C4-2B (cell line): Measurements from ENCODE around the gene ARSA.
A peak's percentile ranks its signal among the peaks of the same experiment; 100 is the strongest.

Experiments used
- CTCF ChIP-seq: fragments of 450-650 bp; conservative IDR thresholded peaks from 2 replicates; pipeline ENCODE4 v1.5.1; 2017; ENCODE audit warnings: mild to moderate bottlenecking
- ZFX ChIP-seq: fragments of 450-650 bp; IDR thresholded peaks from 2 replicates; pipeline ENCODE4 v1.6.1; 2017

- TF ChIP-seq CTCF (no peak), ZFX (peak; percentile 55; the same call in 1 of the 2 replicates)
These were observed 14.5 kb downstream of the ARSA start for GRCh38 chr22:50613291-50613981.
